Measurements from ENCODE around the gene VSTM2B.

The VSTM2B gene

GRCh38 chr19:29564574-29565005, 38.8 kb downstream of the VSTM2B start:
- Histone ChIP-seq H3K9me3 (ENCODE audit: low read length) (no peaks in the 10 kb centered on the region), H3K27me3 (ENCODE audit: insufficient read depth, low read length) (no peaks in the 10 kb centered on the region), H4K20me1 (ENCODE audit: insufficient read depth, low read length) (no peaks in the 10 kb centered on the region), H2AFZ (ENCODE audit: low read length) (no peak overlapping the region), H3K9ac (ENCODE audit: low read length) (no peak overlapping the region), H3K36me3 (ENCODE audit: insufficient read depth, low read length) (no peaks in the 10 kb centered on the region), H3K4me3 (ENCODE audit: low read depth, low read length, poor library complexity, severe bottlenecking) (no peak overlapping the region), H3F3A (ENCODE audit: insufficient read depth, low read length) (no peaks in the 10 kb centered on the region), H3K27ac (ENCODE audit: low read depth, low read length, poor library complexity, severe bottlenecking) (no peak overlapping the region), H3K4me1 (ENCODE audit: insufficient read depth, low read length, severe bottlenecking) (no peaks in the 10 kb centered on the region), H3K4me2 (ENCODE audit: low read length) (no peak overlapping the region), H3K9me2 (ENCODE audit: low read depth, low read length) (no peaks in the 10 kb centered on the region), H3K79me2 (ENCODE audit: insufficient read depth, low read length) (no peaks in the 10 kb centered on the region)
- no peak for TF ChIP-seq EZH2 (IDR thresholded peaks at IDR 0.05; ENCODE audit: borderline replicate concordance, low read length)
- no peak for TF ChIP-seq CTCF (IDR thresholded peaks at IDR 0.05; ENCODE audit: low read length)

- Histone ChIP-seq H3K9me3 (ENCODE audit: low read length) (no peaks in the 10 kb centered on the region), H3K9ac (ENCODE audit: low read length) (no peak overlapping the region), H2AFZ (ENCODE audit: low read length) (no peak overlapping the region), H3K4me1 (ENCODE audit: insufficient read depth, low read length, severe bottlenecking) (no peaks in the 10 kb centered on the region), H3K36me3 (ENCODE audit: insufficient read depth, low read length) (no peaks in the 10 kb centered on the region), H3K27ac (ENCODE audit: low read depth, low read length, poor library complexity, severe bottlenecking) (no peak overlapping the region), H4K20me1 (ENCODE audit: insufficient read depth, low read length) (no peaks in the 10 kb centered on the region), H3K4me2 (ENCODE audit: low read length) (no peak overlapping the region), H3K4me3 (ENCODE audit: low read depth, low read length, poor library complexity, severe bottlenecking) (no peak overlapping the region), H3K79me2 (ENCODE audit: insufficient read depth, low read length) (no peaks in the 10 kb centered on the region), H3F3A (ENCODE audit: insufficient read depth, low read length) (no peaks in the 10 kb centered on the region), H3K27me3 (ENCODE audit: insufficient read depth, low read length) (no peaks in the 10 kb centered on the region), H3K9me2 (ENCODE audit: low read depth, low read length) (no peaks in the 10 kb centered on the region)
- no peak for TF ChIP-seq CTCF (IDR thresholded peaks at IDR 0.05; ENCODE audit: low read length)
- no peak for TF ChIP-seq EZH2 (IDR thresholded peaks at IDR 0.05; ENCODE audit: borderline replicate concordance, low read length)
Observed at GRCh38 chr19:29565171-29565570, 39.4 kb downstream of the VSTM2B start.

DNA sequence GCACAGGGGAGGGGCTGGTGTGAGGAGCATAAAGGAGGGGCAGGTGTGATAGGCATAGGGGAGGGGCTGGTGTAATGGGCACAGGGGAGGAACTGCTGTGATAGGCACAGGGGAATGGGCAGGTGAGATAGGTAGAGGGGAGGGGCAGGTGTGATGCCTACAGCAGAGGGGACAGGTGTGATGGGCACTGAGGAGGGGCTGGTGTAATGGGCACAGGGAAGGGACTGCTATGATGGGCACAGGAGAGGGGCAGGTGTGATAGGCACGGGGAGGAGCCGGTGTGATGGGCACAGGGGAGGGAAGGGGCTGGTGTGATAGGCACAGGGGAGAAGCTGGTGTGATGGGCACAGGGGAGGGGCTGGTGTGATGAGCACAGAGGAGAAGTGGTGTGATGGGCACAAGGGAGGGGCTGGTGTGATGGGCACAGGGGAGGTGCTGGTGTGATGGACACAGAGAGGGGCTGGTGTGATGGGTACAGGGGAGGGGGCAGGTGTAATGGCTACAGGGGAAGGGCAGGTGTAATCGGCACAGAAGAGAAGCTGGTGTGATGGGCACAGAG, 40.8 kb downstream of the VSTM2B start:
- H4K20me1 ChIP-seq (ENCODE audit: insufficient read depth, low read length), result no peaks in the 10 kb centered on the region
- H3K27me3 ChIP-seq (ENCODE audit: insufficient read depth, low read length), result 0 out of 2 replicates have a peak, but pooled peaks cover 4% of the 10 kb centered on the region
- no peak overlapping the region for H3K9ac ChIP-seq (ENCODE audit: low read length)
- no peak overlapping the region for H3K4me3 ChIP-seq (ENCODE audit: low read depth, low read length, poor library complexity, severe bottlenecking)
- no peaks in the 10 kb centered on the region for H3F3A ChIP-seq (ENCODE audit: insufficient read depth, low read length)
- no peak overlapping the region for H3K4me2 ChIP-seq (ENCODE audit: low read length)
- H3K27ac ChIP-seq (ENCODE audit: low read depth, low read length, poor library complexity, severe bottlenecking), result no peak overlapping the region
- no peaks in the 10 kb centered on the region for H3K9me2 ChIP-seq (ENCODE audit: low read depth, low read length)
- no peak for TF ChIP-seq EZH2 (IDR thresholded peaks at IDR 0.05; ENCODE audit: borderline replicate concordance, low read length)
- no peak for TF ChIP-seq CTCF (IDR thresholded peaks at IDR 0.05; ENCODE audit: low read length)
- H3K9me3 ChIP-seq (ENCODE audit: low read length), result no peaks in the 10 kb centered on the region
- no peaks in the 10 kb centered on the region for H3K79me2 ChIP-seq (ENCODE audit: insufficient read depth, low read length)
- no peak overlapping the region for H2AFZ ChIP-seq (ENCODE audit: low read length)
- H3K4me1 ChIP-seq (ENCODE audit: insufficient read depth, low read length, severe bottlenecking), result no peaks in the 10 kb centered on the region
- no peaks in the 10 kb centered on the region for H3K36me3 ChIP-seq (ENCODE audit: insufficient read depth, low read length)

Measured in OCI-LY1 (cell line).